Neural cell (in vitro differentiated cells): ENCODE results near the gene ADAMTS15. TPM values are rescaled to one million over a fixed set of nuclear protein-coding genes. Genes with fewer than 3 reads are reported as not detected.

Experiments used
- H2AFZ ChIP-seq: fragments of 200-600, 300-800 bp; sonication (generic), shearing (Covaris generic); 2 replicates; pipeline ENCODE4 v1.6.0; 2014; ENCODE audit warnings: low read depth, mild to moderate bottlenecking, antibody characterized with exemption, low read length, moderate library complexity
- H3F3A ChIP-seq: fragments of 200-600 bp; shearing (Covaris generic); 2 replicates; pipeline ENCODE4 v1.6.1; 2016; ENCODE audit warnings: mild to moderate bottlenecking, moderate library complexity, mixed read lengths, antibody characterized with exemption, low read length; ENCODE audit not compliant: insufficient read depth, poor library complexity, severe bottlenecking
- H3K27ac ChIP-seq: fragments of 200-600, 300-800 bp; sonication (generic), shearing (Covaris generic); 2 replicates; pipeline ENCODE4 v1.5.1; 2014; ENCODE audit warnings: mild to moderate bottlenecking, low read length, moderate library complexity
- H3K27me3 ChIP-seq: fragments of 300-800, 200-600 bp; sonication (generic), shearing (Covaris generic); 2 replicates; pipeline ENCODE4 v1.6.0; 2014; ENCODE audit warnings: mild to moderate bottlenecking, low read depth, low read length, moderate library complexity; ENCODE audit not compliant: insufficient read depth
- H3K36me3 ChIP-seq: fragments of 300-800, 200-600 bp; sonication (generic), shearing (Covaris generic); 2 replicates; pipeline ENCODE4 v1.5.1; 2014; ENCODE audit warnings: mild to moderate bottlenecking, antibody characterized with exemption, low read length, moderate library complexity; ENCODE audit not compliant: insufficient read depth
- H3K4me2 ChIP-seq: fragments of 300-800, 200-600 bp; sonication (generic), shearing (Covaris generic); 2 replicates; pipeline ENCODE4 v1.6.0; 2014; ENCODE audit warnings: mild to moderate bottlenecking, low read length
- H3K4me3 ChIP-seq: fragments of 300-800, 200-600 bp; sonication (generic), shearing (Covaris generic); 2 replicates; pipeline ENCODE4 v1.5.1; 2014; ENCODE audit warnings: mild to moderate bottlenecking, low read length, moderate library complexity
- H3K79me2 ChIP-seq: fragments of 200-600 bp; shearing (Covaris generic); replicated peaks from 2 replicates; pipeline ENCODE4 v1.6.0; 2014; ENCODE audit warnings: mild to moderate bottlenecking, low read length, moderate library complexity; ENCODE audit not compliant: insufficient read depth
- H3K9ac ChIP-seq: fragments of 300-800, 200-600 bp; sonication (generic), shearing (Covaris generic); 2 replicates; pipeline ENCODE4 v1.6.1; 2016; ENCODE audit warnings: mild to moderate bottlenecking, low read length, mixed read lengths
- H3K9me2 ChIP-seq: fragments of 200-600 bp; shearing (Covaris generic); 2 replicates; pipeline ENCODE4 v1.6.1; 2016; ENCODE audit warnings: mild to moderate bottlenecking, low read length, mixed read lengths; ENCODE audit not compliant: insufficient read depth
- H3K9me3 ChIP-seq: fragments of 200-600, 300-800 bp; sonication (generic), shearing (Covaris generic); 2 replicates; pipeline ENCODE4 v1.6.1; 2016; ENCODE audit warnings: mild to moderate bottlenecking, mixed run types, low read length, moderate library complexity, mixed read lengths
- H4K20me1 ChIP-seq: fragments of 200-600 bp; shearing (Covaris generic); 2 replicates; pipeline ENCODE4 v1.6.1; 2016; ENCODE audit warnings: mild to moderate bottlenecking, mixed run types; ENCODE audit not compliant: insufficient read depth
- EP300 ChIP-seq: fragments of 450-650 bp; conservative IDR thresholded peaks from 2 replicates; pipeline ENCODE4 v1.6.1; 2014; ENCODE audit warnings: antibody characterized with exemption, mild to moderate bottlenecking, moderate library complexity; ENCODE audit not compliant: poor library complexity, severe bottlenecking
- EZH2 ChIP-seq: fragments of 200-600, 300-800 bp; shearing (Covaris generic), sonication (generic); IDR thresholded peaks from 2 replicates; pipeline ENCODE4 v1.6.1; 2014; ENCODE audit warnings: antibody characterized with exemption, low read length, borderline replicate concordance, mild to moderate bottlenecking; ENCODE audit not compliant: insufficient read depth, poor library complexity, severe bottlenecking
- MXI1 ChIP-seq: fragments of 450-650 bp; conservative IDR thresholded peaks from 2 replicates; pipeline ENCODE4 v1.6.1; 2014; ENCODE audit warnings: antibody characterized with exemption, mild to moderate bottlenecking; ENCODE audit not compliant: poor library complexity, severe bottlenecking
- POLR2AphosphoS5 ChIP-seq: IDR thresholded peaks from 2 replicates; pipeline ENCODE4 v1.6.1; 2012
- RAD21 ChIP-seq: fragments of 450-650 bp; conservative IDR thresholded peaks from 2 replicates; pipeline ENCODE4 v1.6.1; 2014; ENCODE audit warnings: antibody characterized with exemption, mild to moderate bottlenecking, moderate library complexity
- REST ChIP-seq: IDR thresholded peaks from 2 replicates; pipeline ENCODE4 v1.6.1; 2012; ENCODE audit warnings: borderline replicate concordance
- SMC3 ChIP-seq: fragments of 450-650 bp; conservative IDR thresholded peaks from 2 replicates; pipeline ENCODE4 v1.6.1; 2014; ENCODE audit warnings: antibody characterized with exemption, mild to moderate bottlenecking, moderate library complexity; ENCODE audit not compliant: poor library complexity
- TAF1 ChIP-seq: IDR thresholded peaks from 2 replicates; pipeline ENCODE4 v1.6.1; 2012; ENCODE audit warnings: low read depth
- polyA plus RNA-seq: library from polyadenylated mRNA; depleted of rRNA; stranded (reverse); fragments of >200 nt; gene quantifications from 2 replicates; pipeline ENCODE4 v1.2.3, GENCODE V29; 2014
- TF ChIP-seq, protein P1 (sequence below): fragments of 450-650 bp; IDR thresholded peaks from 2 replicates; pipeline ENCODE4 v1.5.1; 2014; ENCODE audit warnings: antibody characterized with exemption, mild to moderate bottlenecking, moderate library complexity; ENCODE audit not compliant: poor library complexity, severe bottlenecking

The ADAMTS15 gene
- polyA plus RNA-seq, 1 donor from 2014 or later: 1.1 TPM

DNA sequence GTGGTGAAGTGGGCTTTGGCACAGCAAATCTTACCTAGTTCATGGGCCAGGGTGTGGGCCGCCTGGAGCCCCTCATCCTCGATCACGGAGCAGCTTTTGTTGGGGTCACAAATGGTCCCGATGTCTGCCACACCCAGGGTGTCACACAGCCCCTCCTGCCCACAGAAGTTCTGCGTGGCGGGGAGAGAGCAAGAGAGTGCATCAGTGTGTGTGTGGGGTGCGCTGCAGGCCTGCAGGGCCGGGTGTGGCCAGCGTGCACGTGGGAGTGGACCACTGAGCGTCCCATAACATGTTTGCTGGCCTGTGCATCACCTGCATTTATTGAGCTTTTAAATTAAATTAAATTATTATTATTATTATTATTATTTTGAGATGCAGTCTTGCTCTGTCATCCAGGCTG lies 31.5 kb upstream of the ADAMTS15 start:
- Histone ChIP-seq H3K36me3 (no peaks in the 10 kb centered on the region), H3K27ac (no peak overlapping the region), H3K9me3 (no peaks in the 10 kb centered on the region), H3K4me2 (no peak overlapping the region), H4K20me1 (no peaks in the 10 kb centered on the region), H2AFZ (no peak overlapping the region), H3K9me2 (no peaks in the 10 kb centered on the region), H3F3A (no peaks in the 10 kb centered on the region), H3K4me3 (no peak overlapping the region), H3K79me2 (no peaks in the 10 kb centered on the region), H3K27me3 (no peaks in the 10 kb centered on the region), H3K9ac (no peak overlapping the region)
- no peak for TF ChIP-seq EZH2
- TF ChIP-seq TAF1: no peak
- no peak for TF ChIP-seq REST
- TF ChIP-seq EP300: no peak
- TF ChIP-seq MXI1: no peak
- TF ChIP-seq, protein P1, sequence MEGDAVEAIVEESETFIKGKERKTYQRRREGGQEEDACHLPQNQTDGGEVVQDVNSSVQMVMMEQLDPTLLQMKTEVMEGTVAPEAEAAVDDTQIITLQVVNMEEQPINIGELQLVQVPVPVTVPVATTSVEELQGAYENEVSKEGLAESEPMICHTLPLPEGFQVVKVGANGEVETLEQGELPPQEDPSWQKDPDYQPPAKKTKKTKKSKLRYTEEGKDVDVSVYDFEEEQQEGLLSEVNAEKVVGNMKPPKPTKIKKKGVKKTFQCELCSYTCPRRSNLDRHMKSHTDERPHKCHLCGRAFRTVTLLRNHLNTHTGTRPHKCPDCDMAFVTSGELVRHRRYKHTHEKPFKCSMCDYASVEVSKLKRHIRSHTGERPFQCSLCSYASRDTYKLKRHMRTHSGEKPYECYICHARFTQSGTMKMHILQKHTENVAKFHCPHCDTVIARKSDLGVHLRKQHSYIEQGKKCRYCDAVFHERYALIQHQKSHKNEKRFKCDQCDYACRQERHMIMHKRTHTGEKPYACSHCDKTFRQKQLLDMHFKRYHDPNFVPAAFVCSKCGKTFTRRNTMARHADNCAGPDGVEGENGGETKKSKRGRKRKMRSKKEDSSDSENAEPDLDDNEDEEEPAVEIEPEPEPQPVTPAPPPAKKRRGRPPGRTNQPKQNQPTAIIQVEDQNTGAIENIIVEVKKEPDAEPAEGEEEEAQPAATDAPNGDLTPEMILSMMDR: no peak
- TF ChIP-seq SMC3: no peak
- no peak for TF ChIP-seq POLR2AphosphoS5
- TF ChIP-seq RAD21: no peak

GRCh38 chr11:130418210-130418609 lies 30.2 kb upstream of the ADAMTS15 start:
- H4K20me1 ChIP-seq: no peaks in the 10 kb centered on the region
- H3K9ac ChIP-seq: no peak overlapping the region
- no peaks in the 10 kb centered on the region for H3K9me3 ChIP-seq
- no peaks in the 10 kb centered on the region for H3K36me3 ChIP-seq
- H3K79me2 ChIP-seq: no peaks in the 10 kb centered on the region
- TF ChIP-seq, protein P1: no peak
- TF ChIP-seq RAD21 (no peak), SMC3 (no peak), EZH2 (no peak), POLR2AphosphoS5 (no peak), REST (no peak), MXI1 (no peak), EP300 (no peak), TAF1 (no peak)
- H3K9me2 ChIP-seq: no peaks in the 10 kb centered on the region
- no peak overlapping the region for H3K4me3 ChIP-seq
- H3K27ac ChIP-seq: no peak overlapping the region
- no peaks in the 10 kb centered on the region for H3K27me3 ChIP-seq
- no peak overlapping the region for H2AFZ ChIP-seq
- no peak overlapping the region for H3K4me2 ChIP-seq
- no peaks in the 10 kb centered on the region for H3F3A ChIP-seq
